NCI-H82 treated with DMSO at 0.1 percent for 48 hours (cell line): ENCODE data around the gene ZC2HC1C.
A peak's percentile ranks its signal among the peaks of the same experiment; 100 is the strongest.
"Not testable (repeated sequence)": the region's sequence is repeated elsewhere in the genome, so short reads cannot be mapped to it uniquely, and the experiment has no call there.

Experiments
- DNase-seq: peaks from one replicate; lab custom pipeline; 2025; ENCODE audit not compliant: unreplicated experiment; lab: John Stamatoyannopoulos, UW

ZC2HC1C gene

DNA sequence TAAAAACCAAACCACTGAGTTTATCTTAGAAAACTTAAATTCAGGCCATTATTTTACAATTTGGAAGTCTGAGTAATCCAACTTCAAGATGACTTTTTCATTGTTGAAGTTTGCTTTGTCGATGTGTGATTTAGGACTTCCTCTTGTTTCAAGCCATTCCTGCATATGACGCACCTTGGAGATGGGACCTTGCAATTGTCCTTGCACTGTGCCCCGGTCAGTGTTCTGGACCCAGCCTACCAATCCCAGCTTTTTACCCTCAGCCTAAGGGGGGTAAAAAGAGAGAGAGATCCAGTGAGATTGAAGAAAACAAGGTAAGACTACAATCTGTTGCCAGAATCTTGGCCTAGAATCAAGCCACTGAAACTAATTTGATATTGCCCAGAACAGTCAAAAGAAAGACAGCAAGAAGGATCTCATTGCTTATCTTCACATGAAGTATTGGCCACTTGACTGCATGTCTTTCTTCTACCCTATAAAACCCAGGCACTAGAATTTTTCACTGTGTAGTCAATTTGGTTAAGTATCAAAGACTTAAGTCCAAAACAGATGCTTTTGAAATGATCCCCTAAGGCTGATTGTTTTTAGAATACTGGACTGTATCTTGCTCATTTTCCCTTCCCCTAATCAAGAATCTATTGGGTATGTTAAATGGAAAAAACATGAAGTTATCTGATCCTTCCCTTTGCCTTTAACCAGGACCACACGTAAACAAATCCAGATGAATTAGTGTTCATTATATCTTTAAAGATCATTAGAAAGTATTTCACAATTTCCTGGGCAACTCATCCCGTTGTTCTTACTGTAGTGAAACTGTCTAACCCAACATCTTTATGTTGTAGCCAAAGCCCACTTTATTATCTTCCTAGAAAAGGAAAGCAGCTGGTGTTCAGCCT, 15.8 kb upstream of the ZC2HC1C start:
- no peak for DNase-seq

DNA sequence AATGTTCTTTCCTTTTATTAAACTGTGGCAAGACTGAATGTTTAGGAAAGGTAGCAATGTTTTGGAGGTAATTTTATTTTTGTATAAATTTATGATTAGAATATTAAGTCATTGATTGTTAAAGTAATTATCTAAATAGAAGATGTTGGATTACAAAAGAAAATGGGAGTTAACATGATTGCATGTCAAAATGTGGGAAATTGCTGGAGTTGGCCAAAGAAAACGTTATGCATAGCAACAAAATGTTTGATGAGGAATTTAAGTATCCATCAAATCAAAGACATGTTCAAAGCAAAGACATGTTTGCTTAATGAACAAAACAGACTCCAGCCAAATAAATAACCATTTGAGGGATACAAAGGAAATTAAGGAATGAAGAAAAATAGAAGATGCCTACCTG, 15.0 kb upstream of the ZC2HC1C start:
- no peak for DNase-seq

DNA sequence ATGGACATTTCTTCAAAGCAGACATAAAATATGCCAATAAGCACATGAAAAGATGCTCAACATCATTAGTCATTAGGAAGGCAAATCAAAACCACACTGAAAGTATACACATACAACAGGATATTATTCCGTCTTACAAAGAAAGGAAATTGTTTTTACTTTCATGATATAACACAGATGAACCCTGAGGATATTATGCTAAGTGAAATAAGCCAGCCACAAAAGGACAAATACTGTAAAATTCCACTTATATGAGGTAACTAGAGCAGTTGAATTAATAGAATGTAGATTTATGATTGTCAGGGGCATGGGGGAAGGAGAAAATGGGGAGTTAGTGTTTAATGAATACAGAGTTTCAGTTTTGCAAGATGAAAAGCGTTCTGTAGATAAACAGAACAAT, 9.8 kb upstream of the ZC2HC1C start:
- no peak for DNase-seq

DNA sequence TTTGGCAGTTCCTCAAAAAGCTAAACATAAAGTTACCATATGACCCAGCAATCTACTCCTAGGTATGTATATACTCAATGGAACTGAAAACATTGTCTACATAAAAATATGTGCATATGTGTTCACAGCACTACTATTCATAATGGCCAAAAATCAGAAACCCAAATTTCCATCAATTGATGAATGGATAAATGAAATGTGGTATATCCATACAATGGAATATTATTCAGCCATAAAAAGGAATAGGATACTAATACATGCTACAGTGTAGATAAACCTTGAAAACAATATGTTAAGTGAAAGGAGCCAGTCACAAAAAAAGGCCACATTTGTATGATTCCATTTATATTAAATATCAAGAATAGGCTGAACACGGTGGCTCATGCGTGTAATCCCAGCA, 9.0 kb upstream of the ZC2HC1C start:
- no peak for DNase-seq

DNA sequence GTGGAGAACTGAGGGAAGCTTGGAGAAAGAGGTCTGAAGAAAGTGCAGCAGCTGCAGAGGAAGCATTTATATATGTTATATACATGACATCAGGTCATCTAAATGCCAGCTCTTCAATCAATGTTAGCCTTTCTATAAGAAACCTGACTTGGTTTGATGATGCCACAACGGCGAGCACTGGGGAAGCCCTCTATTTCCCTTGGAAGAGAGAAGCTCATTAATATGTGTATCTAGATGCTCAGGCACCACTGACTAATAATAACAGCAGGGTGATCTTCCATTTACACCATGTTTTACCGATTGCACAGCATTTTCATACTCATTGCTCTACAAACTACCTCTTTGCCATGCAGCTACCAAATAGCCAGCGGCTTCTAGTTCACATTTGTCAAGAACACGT, 6.4 kb upstream of the ZC2HC1C start:
- no peak for DNase-seq

- DNase-seq: peak; percentile 61
Measured at GRCh38 chr14:75063491-75064204, 5.8 kb upstream of the ZC2HC1C start, which contains the start of gene ACYP1. ACYP1 (minus strand) TSS chr14:75064024; CDS start chr14:75063553, 471 bp downstream.

- DNase-seq: no peak
Measured at GRCh38 chr14:75064205-75064567, 5.3 kb upstream of the ZC2HC1C start.

DNA sequence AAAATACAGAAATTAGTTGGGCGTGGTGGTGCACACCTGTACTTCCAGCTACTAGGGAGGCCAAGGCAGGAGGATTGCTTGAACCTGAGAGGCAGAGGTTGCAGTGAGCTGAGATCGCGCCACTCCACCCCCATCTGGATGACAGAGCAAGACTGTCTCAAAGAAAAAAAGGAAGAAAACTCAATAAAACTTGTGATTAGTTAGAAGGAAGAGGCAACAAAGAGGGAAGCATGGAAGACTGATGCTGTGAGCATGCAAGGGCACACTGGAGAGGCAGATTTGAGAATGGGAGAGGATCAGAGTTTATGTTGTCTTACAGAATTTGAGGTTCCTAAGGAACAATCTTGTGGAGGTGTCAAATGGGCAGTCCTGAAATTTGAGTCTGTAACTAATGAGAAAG, 2.8 kb upstream of the ZC2HC1C start:
- no peak for DNase-seq

DNA sequence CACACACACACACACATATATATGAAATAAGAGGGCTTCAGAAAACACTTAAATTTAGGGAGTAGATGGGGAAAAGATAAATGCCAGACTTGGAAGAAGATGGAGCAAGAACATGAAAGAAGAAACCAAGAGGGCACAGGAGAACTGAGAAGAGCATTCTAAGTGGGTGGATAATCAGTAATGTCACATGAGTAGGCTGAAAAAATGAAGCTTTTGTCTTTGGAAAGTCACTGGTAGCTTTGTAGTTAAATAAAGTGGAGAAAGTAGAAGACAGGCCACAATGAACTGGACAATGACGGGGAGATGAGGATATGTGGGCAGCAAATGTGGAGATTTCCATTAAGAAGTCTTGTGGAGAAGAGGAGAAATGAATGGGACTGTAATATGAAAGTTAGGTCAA, 2.2 kb upstream of the ZC2HC1C start:
- no peak for DNase-seq

DNA sequence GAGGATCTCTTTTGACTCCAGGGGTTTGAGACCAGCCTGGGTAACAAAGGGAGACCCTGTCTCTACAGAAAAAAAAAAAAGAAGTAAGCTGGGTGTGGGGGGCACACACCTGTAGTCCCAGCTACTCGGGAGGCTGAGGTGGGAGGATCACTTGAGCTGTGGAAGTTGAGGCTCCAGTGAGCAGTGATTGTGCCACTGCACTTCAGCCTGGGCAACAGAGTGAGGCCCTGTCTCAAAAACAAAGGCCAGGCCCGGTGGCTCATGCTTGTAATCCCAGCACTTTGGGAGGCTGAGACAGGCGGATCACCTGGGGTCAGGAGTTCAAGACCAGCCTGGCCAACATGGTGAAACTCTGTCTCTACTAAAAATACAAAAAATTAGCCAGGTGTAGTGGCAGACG, 1.7 kb upstream of the ZC2HC1C start:
- not testable (repeated sequence) for DNase-seq

- no peak for DNase-seq
Measured at GRCh38 chr14:75068294-75069120, 934 bp upstream of the ZC2HC1C start.

DNA sequence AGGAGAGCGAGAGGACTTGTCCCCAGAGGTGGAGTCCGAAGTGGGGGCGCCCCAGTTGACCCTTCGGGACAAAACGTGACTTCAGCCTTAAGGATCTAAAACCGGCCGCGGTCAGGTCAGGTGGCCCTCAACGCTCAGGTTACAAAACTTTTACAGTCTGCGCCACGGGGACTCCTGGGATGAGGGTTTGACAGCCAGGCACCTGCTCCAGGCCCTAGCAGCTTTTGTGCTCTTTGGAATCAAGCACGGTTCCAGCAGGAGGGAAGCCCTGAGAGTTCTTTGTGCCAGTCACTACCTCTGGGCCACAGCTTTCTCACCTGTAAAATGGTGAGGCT, 337 bp downstream of the ZC2HC1C start:
- DNase-seq: no peak

DNA sequence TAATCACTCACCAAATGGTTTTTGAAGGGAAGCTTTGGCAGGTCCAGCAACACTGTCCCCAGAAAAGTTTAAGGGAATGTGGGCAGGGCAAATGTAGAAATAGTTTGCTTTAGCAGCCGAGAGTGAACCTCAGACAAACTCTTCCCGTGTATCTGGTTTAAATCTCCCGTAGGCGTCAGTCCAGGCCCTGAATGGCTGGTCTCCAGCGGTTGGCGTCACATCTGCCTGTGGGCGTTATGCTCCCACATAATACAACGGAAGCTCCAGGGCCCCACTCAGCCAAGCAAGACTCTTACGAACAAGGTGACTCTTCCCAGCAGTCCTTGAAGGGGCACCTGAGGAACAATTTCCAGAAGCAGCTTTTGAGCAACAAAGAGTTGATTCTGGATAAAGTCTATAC, 942 bp downstream of the ZC2HC1C start:
- DNase-seq: no peak

DNA sequence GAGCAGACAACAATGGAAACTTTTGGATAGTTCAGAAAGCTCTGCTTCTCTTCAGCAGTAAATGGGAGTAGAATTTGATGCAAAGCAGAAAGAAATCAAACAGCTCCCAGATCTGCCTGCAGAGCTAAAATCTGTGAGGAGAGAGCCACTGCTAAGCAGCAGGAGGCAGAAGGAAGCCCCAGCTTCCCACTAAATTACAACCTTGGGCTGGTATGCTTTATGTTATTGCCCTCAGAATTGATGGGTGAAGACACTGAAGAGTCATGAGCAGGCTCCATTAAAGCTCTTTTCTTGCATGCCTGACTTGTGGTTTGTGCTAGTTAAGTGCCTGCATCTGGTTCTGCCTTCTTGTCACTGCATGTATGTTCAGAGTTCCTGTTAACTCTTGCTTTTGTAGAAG, 8.4 kb downstream of the ZC2HC1C start:
- no peak for DNase-seq

GRCh38 chr14:75079521-75079920, 10.1 kb downstream of the ZC2HC1C start:
- no peak for DNase-seq

DNA sequence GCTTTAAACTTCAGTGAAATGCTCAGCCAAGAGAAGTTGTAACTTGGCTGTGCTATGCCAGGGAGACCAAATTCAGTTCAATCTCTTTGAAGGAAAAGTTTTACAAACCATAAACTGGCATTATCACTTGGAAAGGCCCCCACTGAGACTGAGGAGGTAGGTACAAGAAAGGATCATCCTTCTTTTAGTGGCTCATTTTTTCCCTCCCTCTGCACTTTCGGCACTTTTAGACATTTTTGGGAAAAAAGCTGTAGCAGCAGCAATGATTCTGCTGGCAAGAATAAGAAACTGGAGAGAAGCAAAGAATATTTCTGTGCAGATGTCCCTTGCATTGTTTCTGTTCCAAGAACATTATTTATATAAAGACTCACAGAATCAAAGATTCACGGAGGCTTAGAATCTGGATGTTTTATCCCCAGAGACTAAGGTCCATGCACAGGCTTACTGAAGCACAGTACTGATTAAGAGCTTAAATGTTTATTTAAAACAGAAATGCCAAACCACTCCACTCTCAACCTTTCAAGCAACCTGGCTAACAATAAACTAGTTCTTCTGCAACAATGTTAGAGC, 12.3 kb downstream of the ZC2HC1C start:
- DNase-seq: no peak

DNA sequence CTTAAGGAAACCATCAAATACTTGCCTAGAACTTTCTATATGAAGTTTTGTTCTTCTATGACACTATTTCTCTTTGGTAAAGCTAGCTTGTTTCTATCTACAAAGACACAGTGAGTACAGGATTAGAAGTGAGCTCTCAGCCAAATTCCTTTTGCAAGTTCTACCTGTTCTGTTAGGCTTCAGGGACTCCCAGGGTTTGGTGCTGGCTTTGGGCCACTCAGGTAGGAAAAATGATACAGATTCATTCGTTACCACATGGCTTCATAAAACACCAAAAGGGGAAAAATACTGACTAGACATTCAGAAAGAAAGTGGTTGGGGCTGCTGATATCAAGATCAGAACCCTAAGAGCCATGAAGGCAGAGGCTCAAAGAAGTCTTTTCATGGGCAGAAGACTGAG, 13.8 kb downstream of the ZC2HC1C start:
- no peak for DNase-seq

DNA sequence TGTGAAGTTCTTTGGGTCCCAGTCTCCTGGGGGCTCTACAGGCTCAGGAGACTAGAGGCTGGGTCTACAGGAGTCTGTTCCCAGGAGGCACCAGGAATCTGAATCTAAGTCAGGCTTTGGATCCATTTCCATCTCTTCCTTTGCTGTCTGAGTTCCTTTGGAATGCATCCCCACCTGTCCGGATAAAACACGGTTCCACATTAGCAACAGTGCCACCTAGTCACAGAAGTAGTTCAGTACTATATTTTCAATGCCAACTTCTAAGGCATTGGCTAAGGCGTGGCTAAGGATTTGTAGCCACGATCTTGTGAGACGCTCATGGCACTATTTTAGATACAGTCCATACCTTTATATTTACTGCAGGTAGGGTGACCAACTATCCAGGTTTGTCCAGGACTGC, 15.1 kb downstream of the ZC2HC1C start:
- DNase-seq: no peak

DNA sequence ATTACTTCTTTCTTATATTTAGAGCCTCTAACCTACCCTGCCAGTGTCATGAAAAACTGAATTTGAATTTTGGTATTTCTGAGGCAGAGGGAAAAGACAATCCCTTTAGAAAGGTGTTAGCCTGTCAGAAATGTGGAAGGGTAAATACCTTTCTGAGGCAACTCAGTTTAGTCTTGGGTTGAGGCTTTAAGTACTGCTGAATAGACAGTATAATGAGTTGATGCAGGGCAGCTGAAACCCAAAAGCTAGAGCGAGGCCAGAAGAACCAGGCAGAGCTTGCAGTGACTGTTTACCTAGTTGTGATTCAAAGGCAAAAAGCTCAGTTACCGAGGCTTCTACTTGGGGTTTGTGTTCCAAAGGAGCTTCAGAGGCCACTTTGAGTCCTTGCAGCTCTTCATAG, 18.7 kb downstream of the ZC2HC1C start:
- no peak for DNase-seq

- DNase-seq: peak; percentile 1
Measured at GRCh38 chr14:75088566-75089373, 19.3 kb downstream of the ZC2HC1C start.

DNA sequence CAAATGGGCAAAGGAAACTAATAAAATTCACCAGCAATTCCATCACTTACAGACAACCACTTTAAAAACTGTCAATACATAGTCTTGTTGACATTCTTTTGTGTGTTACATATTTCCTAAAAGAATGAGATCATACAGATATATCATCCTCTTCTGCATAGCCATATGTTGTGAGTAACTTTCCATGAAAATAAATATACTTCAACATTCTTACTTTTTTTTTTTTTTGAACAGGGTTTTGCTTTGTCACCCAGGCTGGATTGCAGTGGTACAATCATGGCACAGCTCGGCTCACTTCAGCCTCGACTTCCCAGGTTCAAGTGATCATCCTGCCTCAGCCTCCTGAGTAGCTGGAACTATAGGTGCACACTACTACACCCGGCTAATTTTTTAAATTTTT, 20.9 kb downstream of the ZC2HC1C start:
- no peak for DNase-seq
